ENCODE data around the gene SLFNL1.

SLFNL1 gene

DNA sequence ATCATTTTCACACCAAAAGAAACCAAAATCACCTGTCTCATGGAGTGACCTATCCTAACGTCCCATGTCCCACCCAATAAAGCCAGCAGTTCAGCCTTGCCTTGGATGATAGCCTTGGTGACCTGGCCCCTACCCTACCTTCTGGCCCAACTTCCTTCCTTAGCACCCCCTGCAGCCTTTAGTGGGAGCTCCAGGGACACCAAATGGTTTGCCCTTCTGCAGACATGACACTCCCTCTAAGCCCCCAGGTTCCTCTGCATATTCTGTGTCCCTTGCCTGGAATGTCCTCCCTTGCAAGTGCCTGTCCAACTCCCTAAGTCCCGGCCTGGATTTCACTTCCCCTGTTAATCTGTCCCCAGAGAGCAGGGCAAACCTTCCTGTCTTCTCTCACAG is 2.2 kb downstream of the SLFNL1 start:
- DNase-seq (ENCODE audit: low spot score) = no peak

DNA sequence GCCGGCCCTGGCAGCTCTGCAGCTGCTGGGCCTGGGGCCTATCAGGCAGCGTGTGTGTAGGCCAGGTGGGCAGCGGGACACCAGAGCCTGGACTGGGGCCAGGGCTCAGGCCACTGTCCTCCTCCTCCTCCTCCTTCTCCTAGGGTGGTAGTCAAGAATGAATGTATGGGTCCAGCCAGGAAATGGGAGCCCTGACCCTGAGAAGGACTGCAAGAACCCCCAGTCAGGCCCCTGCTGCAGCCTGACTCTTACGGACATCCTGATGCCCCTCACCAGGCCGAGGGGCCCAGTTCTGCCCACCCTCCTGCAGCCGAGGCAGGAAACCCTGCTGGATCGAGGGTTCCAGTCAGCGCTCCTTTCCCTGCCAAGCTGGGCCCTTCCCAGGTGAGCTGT is 3.5 kb downstream of the SLFNL1 start:
- DNase-seq (ENCODE audit: low spot score) = no peak
- TF ChIP-seq, protein P1, sequence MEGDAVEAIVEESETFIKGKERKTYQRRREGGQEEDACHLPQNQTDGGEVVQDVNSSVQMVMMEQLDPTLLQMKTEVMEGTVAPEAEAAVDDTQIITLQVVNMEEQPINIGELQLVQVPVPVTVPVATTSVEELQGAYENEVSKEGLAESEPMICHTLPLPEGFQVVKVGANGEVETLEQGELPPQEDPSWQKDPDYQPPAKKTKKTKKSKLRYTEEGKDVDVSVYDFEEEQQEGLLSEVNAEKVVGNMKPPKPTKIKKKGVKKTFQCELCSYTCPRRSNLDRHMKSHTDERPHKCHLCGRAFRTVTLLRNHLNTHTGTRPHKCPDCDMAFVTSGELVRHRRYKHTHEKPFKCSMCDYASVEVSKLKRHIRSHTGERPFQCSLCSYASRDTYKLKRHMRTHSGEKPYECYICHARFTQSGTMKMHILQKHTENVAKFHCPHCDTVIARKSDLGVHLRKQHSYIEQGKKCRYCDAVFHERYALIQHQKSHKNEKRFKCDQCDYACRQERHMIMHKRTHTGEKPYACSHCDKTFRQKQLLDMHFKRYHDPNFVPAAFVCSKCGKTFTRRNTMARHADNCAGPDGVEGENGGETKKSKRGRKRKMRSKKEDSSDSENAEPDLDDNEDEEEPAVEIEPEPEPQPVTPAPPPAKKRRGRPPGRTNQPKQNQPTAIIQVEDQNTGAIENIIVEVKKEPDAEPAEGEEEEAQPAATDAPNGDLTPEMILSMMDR (IDR thresholded peaks at IDR 0.05; ENCODE audit: extremely low read depth, missing control alignments) = no peak

More for the DNA sequence above, 2.2 kb downstream of the SLFNL1 start:
- TF ChIP-seq, protein P1 (IDR thresholded peaks at IDR 0.05; ENCODE audit: extremely low read depth, missing control alignments) = no peak

DNA sequence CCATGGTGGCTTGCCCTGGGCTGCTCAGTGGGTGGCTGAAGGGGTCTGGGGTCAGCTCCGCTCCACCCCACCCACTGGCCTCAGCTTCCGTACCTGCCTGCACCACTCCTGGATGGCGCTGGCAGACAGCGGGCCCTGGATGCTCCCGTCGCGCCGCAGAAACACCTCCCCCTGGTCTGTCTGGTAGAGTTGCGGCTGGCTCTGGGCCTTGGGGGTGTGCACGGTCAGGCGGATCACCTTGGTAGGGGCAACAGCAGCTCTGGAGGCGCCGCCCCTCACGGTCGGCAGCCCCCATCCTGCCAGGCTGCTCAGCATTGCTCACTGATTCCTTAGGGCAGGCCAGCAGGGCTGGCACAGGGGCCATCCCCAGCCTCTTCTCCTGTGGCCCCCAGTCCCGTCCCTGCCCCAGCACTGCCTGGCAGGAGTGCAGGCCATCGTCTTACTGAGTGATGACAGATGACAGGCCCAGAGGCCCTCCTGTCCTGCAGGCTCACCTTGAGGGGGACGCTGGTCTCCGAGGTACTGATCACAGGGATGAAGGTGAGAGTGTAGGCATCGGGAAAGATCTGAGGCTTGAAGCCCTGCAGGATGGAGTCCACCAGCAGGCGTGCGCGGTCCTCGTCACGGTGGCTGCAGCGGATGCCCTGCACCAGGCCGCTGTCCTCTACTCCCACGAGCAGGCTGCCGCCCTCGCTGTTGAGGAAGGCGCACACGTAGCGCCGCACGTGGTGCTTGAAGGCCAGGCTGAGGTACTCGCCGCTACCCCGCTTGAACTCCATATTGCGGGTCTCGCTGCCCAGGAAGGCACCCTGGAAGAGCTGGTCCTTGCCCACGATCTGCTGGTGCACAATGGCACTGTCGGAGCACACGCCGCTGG is 4.1 kb downstream of the SLFNL1 start:
- TF ChIP-seq, protein P1 (IDR thresholded peaks at IDR 0.05; ENCODE audit: extremely low read depth, missing control alignments) = no peak
- DNase-seq (ENCODE audit: low spot score) = no peak

DNA sequence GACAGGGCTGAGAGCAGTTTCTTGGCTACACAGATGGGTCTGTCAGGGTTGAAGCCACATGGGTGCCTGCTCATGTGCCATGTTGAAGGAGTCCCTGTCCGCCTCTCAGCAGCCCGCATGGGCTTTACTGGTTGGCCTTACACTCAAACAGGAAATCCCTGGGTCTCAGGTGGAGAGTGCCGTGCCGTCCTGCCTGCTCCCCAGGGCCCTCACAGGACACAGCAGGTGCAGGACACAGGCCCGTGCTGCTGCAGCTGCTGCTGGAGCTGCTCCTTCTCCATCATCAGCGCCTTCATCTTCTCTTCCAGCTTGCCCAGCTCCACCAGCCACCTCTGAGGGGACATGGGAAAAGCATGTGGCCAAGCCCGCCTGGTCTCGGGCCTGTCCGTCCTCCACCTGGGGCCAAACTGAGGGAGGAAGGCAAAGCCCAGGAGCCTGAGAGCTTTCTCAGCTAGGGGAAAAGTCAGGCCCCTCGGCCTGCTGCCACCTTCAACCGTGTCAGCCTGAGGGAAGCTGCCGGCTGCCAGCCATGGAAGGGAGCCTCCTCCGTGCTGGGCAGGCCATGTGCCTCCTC is 5.5 kb downstream of the SLFNL1 start:
- TF ChIP-seq, protein P1 (IDR thresholded peaks at IDR 0.05; ENCODE audit: extremely low read depth, missing control alignments) = no peak
- no peak for DNase-seq (ENCODE audit: low spot score)

DNA sequence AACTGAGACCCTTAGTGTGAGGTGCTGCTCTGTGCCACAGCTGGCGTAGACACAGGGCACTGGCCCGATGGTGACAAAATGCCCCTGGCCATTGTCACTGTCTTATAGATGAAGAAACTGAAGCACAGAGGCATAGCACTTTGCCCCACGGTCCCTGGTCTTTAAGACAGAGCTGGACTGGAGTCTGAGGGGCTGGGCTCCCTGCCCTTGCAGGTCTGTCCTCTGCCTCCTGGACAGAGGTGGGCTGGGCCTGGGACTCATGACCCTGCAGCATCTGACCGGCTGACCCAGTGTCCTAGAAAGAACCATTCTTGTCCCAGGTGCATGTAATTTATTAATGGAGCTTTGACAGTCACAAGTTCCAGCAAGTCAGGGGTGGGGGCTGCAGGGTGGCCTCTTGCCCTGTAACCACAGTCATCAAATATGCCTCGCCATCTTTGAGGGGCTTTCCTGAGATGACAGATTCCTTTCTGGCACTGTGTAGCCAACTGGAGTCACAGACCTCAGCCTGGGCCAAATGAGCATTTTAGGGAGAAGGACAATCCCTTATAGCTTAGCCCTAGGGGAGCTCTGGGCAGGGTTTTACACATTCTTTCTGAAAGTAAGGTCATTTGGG is 6.1 kb downstream of the SLFNL1 start:
- TF ChIP-seq, protein P1 (IDR thresholded peaks at IDR 0.05; ENCODE audit: extremely low read depth, missing control alignments) = no peak
- no peak for DNase-seq (ENCODE audit: low spot score)

DNA sequence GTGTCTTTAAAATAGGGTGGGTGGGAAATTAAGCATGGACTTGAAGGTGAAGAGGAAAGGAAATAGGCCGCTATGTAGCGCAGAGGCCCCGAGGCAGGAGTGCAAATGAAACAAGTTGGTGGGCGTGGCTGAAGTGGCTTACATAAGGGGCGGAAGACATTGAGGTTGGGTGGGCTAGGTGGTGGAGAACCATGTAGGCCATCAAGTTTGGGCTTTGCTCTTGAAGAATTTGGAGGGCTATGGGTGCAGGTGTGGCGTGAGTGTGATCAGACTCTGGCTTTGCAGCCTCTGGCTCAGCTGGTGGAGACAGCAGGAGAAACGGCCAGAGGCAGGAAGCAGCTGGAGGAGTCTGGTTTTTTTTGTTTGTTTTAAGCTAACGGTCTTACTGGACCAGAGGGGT is 6.7 kb downstream of the SLFNL1 start:
- TF ChIP-seq, protein P1 (IDR thresholded peaks at IDR 0.05; ENCODE audit: extremely low read depth, missing control alignments) = no peak
- DNase-seq (ENCODE audit: low spot score) = no peak

DNA sequence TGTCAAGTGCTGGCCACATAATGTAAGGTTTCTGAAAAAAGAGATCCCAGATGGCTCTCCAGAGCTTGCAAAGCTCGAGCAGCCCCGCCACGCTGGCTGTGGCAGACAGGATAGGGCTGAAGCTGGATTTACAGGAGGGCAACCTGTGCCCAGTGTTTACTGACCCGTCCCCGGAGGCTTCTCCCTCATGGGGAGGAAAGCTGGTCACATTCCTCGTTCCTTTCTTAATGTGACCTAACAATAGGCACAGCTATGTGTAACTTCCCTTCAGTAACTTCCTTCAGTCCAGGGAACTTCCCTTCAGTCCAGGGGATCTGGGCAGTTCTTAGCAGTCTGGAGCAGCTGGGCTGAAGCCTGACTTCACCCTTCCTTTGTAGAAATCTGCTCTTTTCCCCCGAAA is 7.7 kb downstream of the SLFNL1 start:
- no peak for DNase-seq (ENCODE audit: low spot score)
- TF ChIP-seq, protein P1 (IDR thresholded peaks at IDR 0.05; ENCODE audit: extremely low read depth, missing control alignments) = no peak
